LNCaP clone FGC (cell line): ENCODE results near the gene SP2.
A peak's percentile ranks its signal among the peaks of the same experiment; 100 is the strongest.

ENCODE experiments used
- DNase-seq: peaks from one replicate; pipeline ENCODE4 v3.0.0-alpha.2; 2011; ENCODE audit warnings: low read depth
- H3K4me3 ChIP-seq: 2 replicates; pipeline ENCODE4 v1.5.1; 2011; ENCODE audit warnings: mild to moderate bottlenecking, low read depth, low read length, control low read depth
- CTCF ChIP-seq: IDR thresholded peaks from 2 replicates; pipeline ENCODE4 v1.5.1; 2012; ENCODE audit warnings: mild to moderate bottlenecking; ENCODE audit not compliant: control insufficient read depth, insufficient read depth; ENCODE audit errors: extremely low read depth

Gene SP2

GRCh38 chr17:47967607-47968252 lies 71.7 kb downstream of the SP2 start:
- no peak overlapping the region for H3K4me3 ChIP-seq
- no peak for DNase-seq
- TF ChIP-seq CTCF, result no peak

- TF ChIP-seq CTCF, result no peak
- no peak for DNase-seq
- H3K4me3 ChIP-seq, result no peak overlapping the region
These were observed 72.8 kb downstream of the SP2 start for GRCh38 chr17:47968836-47969235.

- DNase-seq, result no peak
- H3K4me3 ChIP-seq, result no peak overlapping the region
- no peak for TF ChIP-seq CTCF
These were observed 74.1 kb downstream of the SP2 start for GRCh38 chr17:47969930-47970724.

- TF ChIP-seq CTCF, result peak; percentile 97
- peak within 1 kb of the TSS; percentile 96 for H3K4me3 ChIP-seq
- peak; percentile 97 for DNase-seq
These were observed 74.9 kb downstream of the SP2 start, which contains the start of gene CDK5RAP3 for GRCh38 chr17:47970725-47971499. Gene CDK5RAP3 (plus strand): TSS chr17:47971113. CDS start chr17:47971147, 34 bp downstream.

GRCh38 chr17:47973541-47973940 lies 77.5 kb downstream of the SP2 start:
- TF ChIP-seq CTCF, result no peak
- no peak overlapping the region for H3K4me3 ChIP-seq
- no peak for DNase-seq

GRCh38 chr17:47975189-47975822 lies 79.3 kb downstream of the SP2 start:
- DNase-seq, result no peak
- no peak for TF ChIP-seq CTCF

More at GRCh38 chr17:47975189-47975822, 79.3 kb downstream of the SP2 start:
- no peak overlapping the region for H3K4me3 ChIP-seq
